Liver (tissue), 9 donors: ENCODE results near the gene FGFRL1. TPM values are rescaled to one million over a fixed set of nuclear protein-coding genes. Genes with fewer than 3 reads are reported as not detected.

ENCODE experiments used
- DNase-seq: peaks from one replicate; pipeline ENCODE4 v3.0.0-alpha.2; 2017; ENCODE audit warnings: low spot score
- H3K27ac ChIP-seq, 2 donors: one replicate each; pipeline ENCODE4 v1.7.0; 2013; ENCODE audit warnings: inconsistent platforms in 2 of 2, low read length in 2 of 2, control low read depth in 1 of 2, low read depth in 1 of 2, mild to moderate bottlenecking in 1 of 2
- H3K27me3 ChIP-seq, 4 donors: one replicate each; pipeline versions ENCODE4 v1.6.1 to v1.7.0; 2013; ENCODE audit warnings: low read length in 3 of 4, inconsistent platforms in 1 of 4, mild to moderate bottlenecking in 1 of 4, moderate library complexity in 1 of 4; ENCODE audit not compliant: control insufficient read depth in 4 of 4, insufficient read depth in 4 of 4
- H3K36me3 ChIP-seq, 4 donors: one replicate each; pipeline versions ENCODE4 v1.6.1 to v1.7.0; 2013; ENCODE audit warnings: low read length in 3 of 4, mild to moderate bottlenecking in 3 of 4, low read depth in 1 of 4, moderate library complexity in 1 of 4; ENCODE audit not compliant: control insufficient read depth in 4 of 4, insufficient read depth in 3 of 4
- H3K4me1 ChIP-seq, 4 donors: one replicate each; pipeline versions ENCODE4 v1.6.1 to v1.7.0; 2013; ENCODE audit warnings: low read length in 3 of 4, mild to moderate bottlenecking in 3 of 4, moderate library complexity in 1 of 4; ENCODE audit not compliant: control insufficient read depth in 4 of 4, insufficient read depth in 4 of 4
- H3K4me3 ChIP-seq, 3 donors: one replicate each; pipeline versions ENCODE4 v1.6.1 to v1.7.0; 2013; ENCODE audit warnings: low read length in 3 of 3, control low read depth in 1 of 3, low read depth in 1 of 3, mild to moderate bottlenecking in 1 of 3
- H3K9ac ChIP-seq, 2 donors: one replicate each; pipeline ENCODE4 v1.7.0; 2013; ENCODE audit warnings: low read length in 2 of 2, mild to moderate bottlenecking in 2 of 2, moderate library complexity in 2 of 2, control low read depth in 1 of 2, low read depth in 1 of 2
- H3K9me3 ChIP-seq, 4 donors: one replicate each; pipeline versions ENCODE4 v1.6.1 to v1.7.0; 2013; ENCODE audit warnings: low read length in 3 of 4; ENCODE audit not compliant: control insufficient read depth in 4 of 4
- ATF3 ChIP-seq: IDR thresholded peaks from 2 replicates; pipeline ENCODE4 v1.6.1; 2016; ENCODE audit warnings: antibody characterized with exemption
- CTCF ChIP-seq: fragments of 150-350 bp; IDR thresholded peaks from 2 replicates; pipeline ENCODE4 v1.5.1; 2017; ENCODE audit warnings: improper control_type of control experiment, low read depth, low read length; ENCODE audit not compliant: missing input control
- EGR1 ChIP-seq, 2 donors: IDR thresholded peaks; 2 replicates each; pipeline ENCODE4 v1.6.1; 2016 to 2018; ENCODE audit warnings: antibody characterized with exemption in 2 of 2, low read depth in 2 of 2
- FOXA2 ChIP-seq: IDR thresholded peaks from 2 replicates; pipeline ENCODE4 v1.6.1; 2016; ENCODE audit warnings: antibody characterized with exemption
- GABPA ChIP-seq, 2 donors: IDR thresholded peaks in 1 of 2; conservative IDR thresholded peaks in 1 of 2; 2 replicates each; pipeline ENCODE4 v1.6.1; 2016; ENCODE audit warnings: antibody characterized with exemption in 2 of 2, mild to moderate bottlenecking in 1 of 2, moderate library complexity in 1 of 2
- JUND ChIP-seq, 2 donors: IDR thresholded peaks; 2 replicates each; pipeline ENCODE4 v1.6.1; 2016; ENCODE audit warnings: antibody characterized with exemption in 2 of 2
- NR2F2 ChIP-seq: IDR thresholded peaks from 2 replicates; pipeline ENCODE4 v1.6.1; 2016; ENCODE audit warnings: antibody characterized with exemption
- RAD21 ChIP-seq, 2 donors: IDR thresholded peaks; 2 replicates each; pipeline ENCODE4 v1.6.1; 2016; ENCODE audit warnings: antibody characterized with exemption in 2 of 2, mild to moderate bottlenecking in 2 of 2
- REST ChIP-seq: IDR thresholded peaks from 2 replicates; pipeline ENCODE4 v1.6.1; 2016; ENCODE audit warnings: antibody characterized with exemption, mild to moderate bottlenecking
- RXRA ChIP-seq, 2 donors: IDR thresholded peaks; 2 replicates each; pipeline ENCODE4 v1.6.1; 2017 to 2018; ENCODE audit warnings: antibody characterized with exemption in 2 of 2, mild to moderate bottlenecking in 1 of 2
- SP1 ChIP-seq: IDR thresholded peaks from 2 replicates; pipeline ENCODE4 v1.6.1; 2018; ENCODE audit warnings: antibody characterized with exemption, mild to moderate bottlenecking
- TAF1 ChIP-seq: conservative IDR thresholded peaks from 2 replicates; pipeline ENCODE4 v1.6.1; 2016; ENCODE audit warnings: antibody characterized with exemption, mild to moderate bottlenecking
- YY1 ChIP-seq: IDR thresholded peaks from 2 replicates; pipeline ENCODE4 v1.6.1; 2016; ENCODE audit warnings: antibody characterized with exemption, mild to moderate bottlenecking
- WGBS: extraction: QIAGEN DNeasy Blood & Tissue Kit; methylation state at CpG from one replicate; pipeline ENCODE4 v1.1.7; 2013; 5-methylcytosine and 5-hydroxymethylcytosine counted together
- polyA plus RNA-seq, 2 donors: library from polyadenylated mRNA; stranded (reverse) in 1 of 2; unstranded in 1 of 2; fragments of 200-250 nt in 1 of 2; fragments of >200 nt in 1 of 2; fragmentation: Nextera tagmentation in 1 of 2; extraction: Ambion mirVana in 1 of 2; gene quantifications; one replicate each; pipeline versions ENCODE4 v1.2.1 to v1.2.3, GENCODE V29; 2013 to 2015
- total RNA-seq, 2 donors: library from RNA; depleted of rRNA; stranded (reverse); fragments of >200 nt; gene quantifications; one replicate each; pipeline ENCODE4 v1.2.3, GENCODE V29; 2014
- TF ChIP-seq, protein P1 (sequence below): IDR thresholded peaks from 2 replicates; pipeline ENCODE4 v1.6.1; 2016; ENCODE audit warnings: antibody characterized with exemption
- TF ChIP-seq, protein P2 (sequence below): IDR thresholded peaks from 2 replicates; pipeline ENCODE4 v1.6.1; 2016; ENCODE audit warnings: antibody characterized with exemption
- donor health status: healthy.
- donor health status: healthy.
- donor health status: healthy.
- donor health status: healthy.
- donor health status: healthy.

Gene FGFRL1
- total and polyA plus RNA-seq, 4 donors, result 14.2 to 49.1 (median 22.4) TPM

DNA sequence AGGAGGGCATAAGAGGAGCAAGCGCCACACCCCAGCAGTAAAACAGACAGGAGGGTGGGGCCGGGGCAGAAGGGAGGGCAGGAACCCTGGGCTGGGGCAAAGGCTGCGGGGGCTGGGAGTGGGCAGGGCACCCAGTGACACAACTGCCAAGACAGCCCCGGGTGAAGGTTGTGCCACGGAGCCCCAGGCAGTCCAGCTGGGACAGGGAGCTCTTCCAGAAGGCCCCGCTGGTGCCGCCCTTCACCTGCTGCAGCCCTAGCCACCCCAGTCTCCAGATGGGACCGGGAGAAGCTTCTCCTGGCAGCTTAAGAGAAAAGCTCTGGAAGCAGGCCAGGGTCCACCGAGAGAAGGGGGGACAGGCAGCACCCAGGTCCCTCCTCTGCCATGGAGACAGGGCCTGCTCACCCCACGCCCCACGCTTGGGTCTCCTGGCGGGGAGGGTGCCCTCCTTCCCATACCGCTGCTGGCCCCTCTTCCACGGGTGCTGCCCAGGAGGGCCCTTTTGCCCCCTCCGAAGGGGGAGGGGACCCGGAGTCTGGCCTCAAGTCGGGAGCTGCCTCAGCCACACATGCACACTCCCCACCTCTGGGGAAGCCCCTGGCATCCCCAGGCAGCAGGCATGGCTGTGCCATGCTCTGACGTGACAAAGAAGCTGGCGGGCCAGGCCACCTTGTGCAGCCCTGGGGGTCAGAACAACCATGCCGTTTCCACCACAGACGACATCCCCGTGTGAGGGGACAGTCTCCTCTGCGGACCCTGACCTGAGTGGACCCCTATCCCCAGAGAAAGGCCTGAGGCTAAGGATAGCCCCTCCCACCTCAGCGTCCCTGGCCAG lies 39.5 kb upstream of the FGFRL1 start:
- H3K4me3 ChIP-seq, result peak overlapping the region in 2 of 3 donors; percentile 78 to 93
- 62% methylated on average over 24 of the region's 24 CpGs for WGBS
- peaks cover 13 to 20% (median 16%) of the 10 kb centered on the region in 4 donors for H3K4me1 ChIP-seq
- no peak for DNase-seq
- H3K27ac ChIP-seq, result no peak overlapping the region
- no peaks in the 10 kb centered on the region for H3K36me3 ChIP-seq
- no peaks in the 10 kb centered on the region for H3K9me3 ChIP-seq
- no peak for TF ChIP-seq RAD21 (IDR thresholded peaks at IDR 0.05)
- no peak for TF ChIP-seq YY1
- TF ChIP-seq, protein P1, sequence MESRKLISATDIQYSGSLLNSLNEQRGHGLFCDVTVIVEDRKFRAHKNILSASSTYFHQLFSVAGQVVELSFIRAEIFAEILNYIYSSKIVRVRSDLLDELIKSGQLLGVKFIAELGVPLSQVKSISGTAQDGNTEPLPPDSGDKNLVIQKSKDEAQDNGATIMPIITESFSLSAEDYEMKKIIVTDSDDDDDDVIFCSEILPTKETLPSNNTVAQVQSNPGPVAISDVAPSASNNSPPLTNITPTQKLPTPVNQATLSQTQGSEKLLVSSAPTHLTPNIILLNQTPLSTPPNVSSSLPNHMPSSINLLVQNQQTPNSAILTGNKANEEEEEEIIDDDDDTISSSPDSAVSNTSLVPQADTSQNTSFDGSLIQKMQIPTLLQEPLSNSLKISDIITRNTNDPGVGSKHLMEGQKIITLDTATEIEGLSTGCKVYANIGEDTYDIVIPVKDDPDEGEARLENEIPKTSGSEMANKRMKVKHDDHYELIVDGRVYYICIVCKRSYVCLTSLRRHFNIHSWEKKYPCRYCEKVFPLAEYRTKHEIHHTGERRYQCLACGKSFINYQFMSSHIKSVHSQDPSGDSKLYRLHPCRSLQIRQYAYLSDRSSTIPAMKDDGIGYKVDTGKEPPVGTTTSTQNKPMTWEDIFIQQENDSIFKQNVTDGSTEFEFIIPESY, result no peak
- no peak for TF ChIP-seq SP1
- no peak for TF ChIP-seq EGR1 (IDR thresholded peaks at IDR 0.05; ENCODE audit: low read depth in 2 of 2)
- TF ChIP-seq, protein P2, sequence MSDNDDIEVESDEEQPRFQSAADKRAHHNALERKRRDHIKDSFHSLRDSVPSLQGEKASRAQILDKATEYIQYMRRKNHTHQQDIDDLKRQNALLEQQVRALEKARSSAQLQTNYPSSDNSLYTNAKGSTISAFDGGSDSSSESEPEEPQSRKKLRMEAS, result no peak
- no peak for TF ChIP-seq RXRA (IDR thresholded peaks at IDR 0.05)
- TF ChIP-seq ATF3, result no peak
- no peak for TF ChIP-seq REST
- no peak for TF ChIP-seq JUND (IDR thresholded peaks at IDR 0.05)
- no peak for TF ChIP-seq TAF1
- TF ChIP-seq GABPA (IDR thresholded peaks at IDR 0.05 in 1 of 2, conservative IDR thresholded peaks at IDR 0.05 in 1 of 2), result no peak
- TF ChIP-seq CTCF, result no peak
- no peak for TF ChIP-seq FOXA2
- TF ChIP-seq NR2F2, result no peak
- H3K9ac ChIP-seq, result no peak overlapping the region
- no peaks in the 10 kb centered on the region for H3K27me3 ChIP-seq
